Panc1 (cell line): ENCODE results near the gene NAB2. TPM values are rescaled to one million over a fixed set of nuclear protein-coding genes. Genes with fewer than 3 reads are reported as not detected.
A peak's percentile ranks its signal among the peaks of the same experiment; 100 is the strongest.

ENCODE experiments used
- ATAC-seq: fragments of 200-7000 bp; cut with Tn5 transposase; 2 replicates; pipeline ENCODE4 v1.9.1; 2020; ENCODE audit warnings: mild to moderate bottlenecking, moderate library complexity
- BruUV-seq: library from RNA; stranded (reverse); fragments of 400-500 nt; replicated peaks from 2 replicates; lab custom pipeline; 2021; lab: Mats Ljungman, UMichigan
- CTCF ChIA-PET: fragments of 300-600 bp; sonication (Branson Sonifier 250); formaldehyde crosslinking; loops from one replicate; lab custom pipeline; 2022; ENCODE audit warnings: antibody characterized with exemption; lab: Charles Lee
- POLR2A ChIA-PET: fragments of 300-600 bp; sonication (Branson Sonifier 250); formaldehyde crosslinking; loops from one replicate; lab custom pipeline; 2022; ENCODE audit warnings: antibody characterized with exemption; lab: Charles Lee
- DNase-seq: peaks from one replicate; pipeline ENCODE4 v3.0.0-alpha.2; 2010; ENCODE audit warnings: low read depth, low spot score
- H3K27ac ChIP-seq: 2 replicates; pipeline ENCODE4 v1.5.1; 2011; ENCODE audit warnings: mild to moderate bottlenecking, low read length, inconsistent platforms
- H3K27me3 ChIP-seq: fragments of 200-500 bp; sonication (Bioruptor generic); 2 replicates; pipeline ENCODE4 v1.6.0; 2014; ENCODE audit warnings: low read length, inconsistent platforms; ENCODE audit not compliant: control insufficient read depth, insufficient read depth
- H3K36me3 ChIP-seq: fragments of 200-500 bp; sonication (Bioruptor generic); 2 replicates; pipeline ENCODE4 v1.5.1; 2014; ENCODE audit warnings: inconsistent platforms, mild to moderate bottlenecking, low read length, moderate library complexity; ENCODE audit not compliant: control insufficient read depth, insufficient read depth
- H3K4me1 ChIP-seq: 2 replicates; pipeline ENCODE4 v1.5.1; 2011; ENCODE audit warnings: inconsistent platforms, mild to moderate bottlenecking, low read length, moderate library complexity; ENCODE audit not compliant: control insufficient read depth, insufficient read depth
- H3K4me3 ChIP-seq, 2 experiments: 2 replicates each; pipeline ENCODE4 v1.5.1; 2011 to 2012; ENCODE audit warnings: low read depth in 2 of 2, low read length in 2 of 2, mild to moderate bottlenecking in 2 of 2, inconsistent platforms in 1 of 2, moderate library complexity in 1 of 2
- H3K9me3 ChIP-seq: fragments of 200-500 bp; sonication (Bioruptor generic); 2 replicates; pipeline ENCODE4 v1.5.1; 2014; ENCODE audit warnings: low read depth, mild to moderate bottlenecking, inconsistent platforms, low read length, moderate library complexity; ENCODE audit not compliant: control insufficient read depth, insufficient read depth
- POLR2AphosphoS5 ChIP-seq: IDR thresholded peaks from 2 replicates; pipeline ENCODE4 v1.6.1; 2012; ENCODE audit warnings: mild to moderate bottlenecking, low read depth, low read length, moderate library complexity
- SIN3A ChIP-seq: IDR thresholded peaks from 2 replicates; pipeline ENCODE4 v1.6.1; 2012; ENCODE audit warnings: low read depth, mild to moderate bottlenecking, low read length, moderate library complexity, borderline replicate concordance; ENCODE audit not compliant: insufficient read depth
- TCF7L2 ChIP-seq: IDR thresholded peaks from 2 replicates; pipeline ENCODE4 v1.6.1; 2011; ENCODE audit warnings: mild to moderate bottlenecking, low read depth, low read length, inconsistent platforms
- in situ Hi-C: cut with HindIII; loops from 2 replicates; pipeline ENCODE4 v1.10.0; 2016; ENCODE audit warnings: low sequenced_read_pairs, low pct_unique_long_range_greater_than_20kb
- intact Hi-C: fragments of 100-400 bp; cut with micrococcal nuclease; formaldehyde crosslinking; loops from one replicate; pipeline ENCODE4 v1.10.0; 2022; ENCODE audit not compliant: unreplicated experiment
- total RNA-seq: library from RNA; stranded (reverse); gene quantifications from one replicate; pipeline ENCODE4 v1.2.1, GENCODE V29; 2021; ENCODE audit not compliant: unreplicated experiment
- TF ChIP-seq, protein P1 (sequence below), 2 experiments: IDR thresholded peaks; 2 replicates each; pipeline ENCODE4 v1.6.1; 2011 to 2012; ENCODE audit warnings: low read depth in 2 of 2, control low read depth in 1 of 2, low read length in 1 of 2, mild to moderate bottlenecking in 1 of 2, moderate library complexity in 1 of 2; ENCODE audit not compliant: insufficient read depth in 1 of 2
- TF ChIP-seq, protein P2 (sequence below): fragments of 450-650 bp; IDR thresholded peaks from 2 replicates; pipeline ENCODE4 v1.5.1; 2017; ENCODE audit warnings: mild to moderate bottlenecking

NAB2 gene
- total RNA-seq, 1 experiment from 2014 or later: 13.9 TPM

DNA sequence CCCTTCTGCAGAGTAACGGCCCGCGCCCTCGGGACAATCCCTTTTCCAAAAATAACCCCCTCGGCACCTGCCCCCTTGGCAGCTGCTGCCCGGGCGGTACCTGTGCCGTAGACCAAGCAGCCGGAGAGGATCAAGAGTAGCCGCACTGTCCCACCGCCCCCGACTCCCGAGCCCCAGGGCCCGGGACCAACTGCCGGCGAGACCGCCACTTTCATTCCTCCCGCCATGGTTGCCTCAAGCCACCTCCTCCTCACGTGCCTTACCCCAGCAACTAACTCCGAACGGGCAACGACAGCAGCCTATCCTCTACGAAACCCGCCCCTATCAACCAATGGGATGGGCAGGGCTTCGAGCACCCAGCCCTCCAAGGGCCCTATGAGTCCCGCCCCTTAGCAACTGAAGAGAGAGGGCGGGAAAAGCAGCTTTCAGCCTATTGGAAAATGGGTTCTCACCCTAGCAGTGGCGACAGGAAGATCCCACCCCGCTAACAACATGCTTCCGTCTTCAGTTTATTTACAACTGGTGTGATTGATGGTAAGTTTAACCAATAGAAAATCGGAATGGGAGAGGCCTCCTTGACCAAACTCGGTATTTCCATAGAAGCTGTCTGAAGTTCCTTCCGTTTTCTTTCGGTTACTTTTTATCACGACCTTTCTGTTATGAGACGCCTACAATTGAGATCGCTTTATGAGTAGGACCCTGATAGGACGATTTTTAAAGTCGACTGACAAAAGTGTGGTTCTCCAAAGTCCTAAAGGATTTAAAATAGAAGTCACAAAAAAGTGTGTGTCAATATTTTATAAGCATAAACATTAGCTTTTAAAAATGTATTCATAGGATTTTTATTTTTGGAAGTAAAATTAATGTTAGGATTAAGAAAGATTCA, 10.2 kb upstream of the NAB2 start, which contains the start of gene NEMP1:
NEMP1 (minus strand) TSS at position 273 of the 886 bp plus-strand sequence; CDS start at position 227, 46 bp downstream.
- POLR2A ChIA-PET: interaction anchor here (0.6 to 1.4 kb wide), 4 partner anchors 9 to 469 kb away, joined by 3 to 6 read pairs (median 3); partner anchors contain the start of gene STAT6
- Histone ChIP-seq H3K4me1 (no peaks in the 10 kb centered on the region), H3K27ac (peak within 1 kb of the TSS; percentile 90), H3K4me3 (peak within 1 kb of the TSS; percentile 63 to 67), H3K9me3 (no peaks in the 10 kb centered on the region), H3K27me3 (no peaks in the 10 kb centered on the region), H3K36me3 (no peaks in the 10 kb centered on the region)
- DNase-seq: peak; percentile 100
- peak; percentile 100 for ATAC-seq
- CTCF ChIA-PET: interaction anchor here (0.6 to 2.4 kb wide), 5 partner anchors 9 to 442 kb away, joined by 4 to 12 read pairs (median 5); partner anchors contain the start of gene STAT6
- intact Hi-C loops: no loop called here
- TF ChIP-seq SIN3A: peak; percentile 93
- TF ChIP-seq, protein P1, sequence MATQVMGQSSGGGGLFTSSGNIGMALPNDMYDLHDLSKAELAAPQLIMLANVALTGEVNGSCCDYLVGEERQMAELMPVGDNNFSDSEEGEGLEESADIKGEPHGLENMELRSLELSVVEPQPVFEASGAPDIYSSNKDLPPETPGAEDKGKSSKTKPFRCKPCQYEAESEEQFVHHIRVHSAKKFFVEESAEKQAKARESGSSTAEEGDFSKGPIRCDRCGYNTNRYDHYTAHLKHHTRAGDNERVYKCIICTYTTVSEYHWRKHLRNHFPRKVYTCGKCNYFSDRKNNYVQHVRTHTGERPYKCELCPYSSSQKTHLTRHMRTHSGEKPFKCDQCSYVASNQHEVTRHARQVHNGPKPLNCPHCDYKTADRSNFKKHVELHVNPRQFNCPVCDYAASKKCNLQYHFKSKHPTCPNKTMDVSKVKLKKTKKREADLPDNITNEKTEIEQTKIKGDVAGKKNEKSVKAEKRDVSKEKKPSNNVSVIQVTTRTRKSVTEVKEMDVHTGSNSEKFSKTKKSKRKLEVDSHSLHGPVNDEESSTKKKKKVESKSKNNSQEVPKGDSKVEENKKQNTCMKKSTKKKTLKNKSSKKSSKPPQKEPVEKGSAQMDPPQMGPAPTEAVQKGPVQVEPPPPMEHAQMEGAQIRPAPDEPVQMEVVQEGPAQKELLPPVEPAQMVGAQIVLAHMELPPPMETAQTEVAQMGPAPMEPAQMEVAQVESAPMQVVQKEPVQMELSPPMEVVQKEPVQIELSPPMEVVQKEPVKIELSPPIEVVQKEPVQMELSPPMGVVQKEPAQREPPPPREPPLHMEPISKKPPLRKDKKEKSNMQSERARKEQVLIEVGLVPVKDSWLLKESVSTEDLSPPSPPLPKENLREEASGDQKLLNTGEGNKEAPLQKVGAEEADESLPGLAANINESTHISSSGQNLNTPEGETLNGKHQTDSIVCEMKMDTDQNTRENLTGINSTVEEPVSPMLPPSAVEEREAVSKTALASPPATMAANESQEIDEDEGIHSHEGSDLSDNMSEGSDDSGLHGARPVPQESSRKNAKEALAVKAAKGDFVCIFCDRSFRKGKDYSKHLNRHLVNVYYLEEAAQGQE (IDR thresholded peaks at IDR 0.05; ENCODE audit: insufficient read depth in 1 of 2, low read depth in 2 of 2, low read length in 1 of 2): no peak
- TF ChIP-seq POLR2AphosphoS5: peak; percentile 80
- peak; percentile 61; the same call in 1 of the 2 replicates for TF ChIP-seq TCF7L2
- TF ChIP-seq, protein P2, sequence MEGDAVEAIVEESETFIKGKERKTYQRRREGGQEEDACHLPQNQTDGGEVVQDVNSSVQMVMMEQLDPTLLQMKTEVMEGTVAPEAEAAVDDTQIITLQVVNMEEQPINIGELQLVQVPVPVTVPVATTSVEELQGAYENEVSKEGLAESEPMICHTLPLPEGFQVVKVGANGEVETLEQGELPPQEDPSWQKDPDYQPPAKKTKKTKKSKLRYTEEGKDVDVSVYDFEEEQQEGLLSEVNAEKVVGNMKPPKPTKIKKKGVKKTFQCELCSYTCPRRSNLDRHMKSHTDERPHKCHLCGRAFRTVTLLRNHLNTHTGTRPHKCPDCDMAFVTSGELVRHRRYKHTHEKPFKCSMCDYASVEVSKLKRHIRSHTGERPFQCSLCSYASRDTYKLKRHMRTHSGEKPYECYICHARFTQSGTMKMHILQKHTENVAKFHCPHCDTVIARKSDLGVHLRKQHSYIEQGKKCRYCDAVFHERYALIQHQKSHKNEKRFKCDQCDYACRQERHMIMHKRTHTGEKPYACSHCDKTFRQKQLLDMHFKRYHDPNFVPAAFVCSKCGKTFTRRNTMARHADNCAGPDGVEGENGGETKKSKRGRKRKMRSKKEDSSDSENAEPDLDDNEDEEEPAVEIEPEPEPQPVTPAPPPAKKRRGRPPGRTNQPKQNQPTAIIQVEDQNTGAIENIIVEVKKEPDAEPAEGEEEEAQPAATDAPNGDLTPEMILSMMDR: no peak
- no TSS peak for BruUV-seq
- in situ Hi-C loops: no loop called here

DNA sequence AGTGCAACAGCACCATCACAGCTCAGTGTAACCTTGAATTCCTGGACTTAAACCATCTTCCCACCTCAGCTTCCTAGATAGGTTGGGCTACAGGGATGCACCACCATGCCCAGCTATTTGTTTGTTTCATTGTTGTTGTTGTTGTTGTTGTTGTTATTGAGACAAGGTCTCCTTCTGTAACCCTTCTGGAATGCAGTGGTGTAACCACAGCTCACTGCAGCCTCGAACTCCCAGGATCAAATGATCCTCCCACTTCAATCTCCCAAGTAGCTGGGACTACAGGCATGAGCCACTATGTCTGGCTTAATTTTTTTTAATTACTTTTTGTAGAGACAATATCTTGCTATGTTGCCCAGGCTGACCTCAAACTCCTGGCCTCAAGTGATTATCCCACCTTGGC, 9.1 kb upstream of the NAB2 start:
- Histone ChIP-seq H3K9me3 (no peaks in the 10 kb centered on the region), H3K4me1 (no peaks in the 10 kb centered on the region), H3K27ac (peak overlapping the region; percentile 90), H3K4me3 (no peak overlapping the region), H3K27me3 (no peaks in the 10 kb centered on the region), H3K36me3 (no peaks in the 10 kb centered on the region)
- ATAC-seq (no peak), DNase-seq (no peak)
- no peak for TF ChIP-seq TCF7L2
- TF ChIP-seq, protein P1 (IDR thresholded peaks at IDR 0.05; ENCODE audit: insufficient read depth in 1 of 2, low read depth in 2 of 2, low read length in 1 of 2): no peak
- no peak for TF ChIP-seq SIN3A
- no peak for TF ChIP-seq POLR2AphosphoS5
- TF ChIP-seq, protein P2: no peak
- intact Hi-C loops: no loop called here
- in situ Hi-C loops: no loop called here
- ChIA-PET POLR2A (interaction anchor here (1.4 kb wide), 1 partner anchor 31 kb away, joined by 6 read pairs; the partner anchor contains the start of gene STAT6), CTCF (interaction anchor here (0.6 to 2.4 kb wide), 4 partner anchors 10 to 53 kb away, joined by 3 to 12 read pairs (median 4); partner anchors contain the start of gene STAT6)
- BruUV-seq: no TSS peak
